H1 (cell line): ENCODE results near the gene FOXQ1. TPM values are rescaled to one million over a fixed set of nuclear protein-coding genes. Genes with fewer than 3 reads are reported as not detected.

Experiments
- CBX8 ChIP-seq: fragments of 300-800, 300-1000 bp; sonication (generic); IDR thresholded peaks from 2 replicates; pipeline ENCODE4 v1.7.1; 2016; ENCODE audit warnings: low read depth, low read length, borderline replicate concordance
- CHD7 ChIP-seq: fragments of 300-600 bp; sonication (generic); IDR thresholded peaks from 2 replicates; pipeline ENCODE4 v1.7.1; 2012; ENCODE audit warnings: low read length, moderate library complexity, mild to moderate bottlenecking, inconsistent platforms; ENCODE audit not compliant: insufficient replicate concordance
- KDM4A ChIP-seq: IDR thresholded peaks from one replicate; pipeline ENCODE4 v1.7.1; 2012; ENCODE audit warnings: low read depth, mild to moderate bottlenecking, moderate library complexity, low read length, inconsistent platforms; ENCODE audit not compliant: severe bottlenecking
- MAX ChIP-seq: IDR thresholded peaks from 2 replicates; pipeline ENCODE4 v1.6.1; 2012; ENCODE audit warnings: inconsistent platforms
- POLR2A ChIP-seq, 2 experiments: IDR thresholded peaks; 1 replicate in 1 of 2; 2 replicates in 1 of 2; pipeline ENCODE4 v1.6.1; 2011; ENCODE audit warnings: low read depth in 2 of 2, low read length in 2 of 2, mild to moderate bottlenecking in 2 of 2; ENCODE audit errors: control extremely low read depth in 1 of 2
- RAD21 ChIP-seq, 2 experiments: IDR thresholded peaks in 1 of 2; conservative IDR thresholded peaks in 1 of 2; 2 replicates each; pipeline ENCODE4 v1.6.1; 2011; ENCODE audit warnings: low read depth in 2 of 2, low read length in 2 of 2, improper control_type of control experiment in 1 of 2, inconsistent platforms in 1 of 2, mild to moderate bottlenecking in 1 of 2, moderate library complexity in 1 of 2
- SAP30 ChIP-seq: fragments of 300-600 bp; sonication (generic); IDR thresholded peaks from 2 replicates; pipeline ENCODE4 v1.7.1; 2012; ENCODE audit warnings: low read length, moderate library complexity, mild to moderate bottlenecking, inconsistent platforms; ENCODE audit not compliant: insufficient read depth, insufficient replicate concordance
- SIN3A ChIP-seq, 2 experiments: IDR thresholded peaks in 1 of 2; conservative IDR thresholded peaks in 1 of 2; 2 replicates each; pipeline ENCODE4 v1.6.1; 2011 to 2012; ENCODE audit warnings: low read length in 2 of 2, improper control_type of control experiment in 1 of 2, low read depth in 1 of 2, mild to moderate bottlenecking in 1 of 2
- SP2 ChIP-seq: IDR thresholded peaks from 2 replicates; pipeline ENCODE4 v1.6.1; 2012; ENCODE audit warnings: mild to moderate bottlenecking, low read length, inconsistent platforms
- SUZ12 ChIP-seq: fragments of 200-600 bp; sonication (generic); IDR thresholded peaks from 2 replicates; pipeline ENCODE4 v1.6.1; 2012; ENCODE audit warnings: mild to moderate bottlenecking, inconsistent platforms, low read length, moderate library complexity, mixed read lengths
- YY1 ChIP-seq: IDR thresholded peaks from 2 replicates; pipeline ENCODE4 v1.6.1; 2011; ENCODE audit warnings: low read depth, mild to moderate bottlenecking, low read length
- polyA plus RNA-seq, 7 experiments: library from polyadenylated mRNA; depleted of rRNA in 3 of 7; stranded (reverse) in 5 of 7; unstranded in 2 of 7; fragments of >200 nt in 5 of 7; fragments of 200-250 nt in 2 of 7; gene quantifications; 1 replicate in 5 of 7; 2 replicates in 1 of 7; 4 replicates in 1 of 7; pipeline versions ENCODE4 v1.2.1 to v1.2.3, GENCODE V29; 2011 to 2013; ENCODE audit warnings: missing spikeins in 2 of 7, mixed read lengths in 2 of 7
- total RNA-seq: library from RNA; stranded (reverse); fragmentation: NEBNext Ultra II Directional; extraction: Animal tissue kit (Norgen Biotek cat#: 25700); gene quantifications from 2 replicates; pipeline ENCODE4 v1.2.1, GENCODE V29; 2021

Gene FOXQ1
- total and polyA plus RNA-seq, 2 of the 8 experiments (the other 6 are each of a cell fraction or from before 2014, with no cell fraction given) = 0.03 TPM; not detected in 1

GRCh38 chr6:1349655-1350054 is 37.8 kb downstream of the FOXQ1 start (continued):
- TF ChIP-seq CHD7 (no peak), YY1 (no peak), SAP30 (no peak), RAD21 (IDR thresholded peaks at IDR 0.05 in 1 of 2, conservative IDR thresholded peaks at IDR 0.05 in 1 of 2; ENCODE audit: low read depth in 2 of 2, low read length in 2 of 2) (no peak), SP2 (no peak), MAX (no peak), SIN3A (conservative IDR thresholded peaks at IDR 0.05 in 1 of 2, IDR thresholded peaks at IDR 0.05 in 1 of 2; ENCODE audit: low read depth in 1 of 2, low read length in 2 of 2) (no peak), KDM4A (no peak), CBX8 (no peak), POLR2A (IDR thresholded peaks at IDR 0.05; ENCODE audit: control extremely low read depth in 1 of 2, low read depth in 2 of 2, low read length in 2 of 2) (no peak), SUZ12 (no peak)
